Measurements from ENCODE around the gene EXOG.

DNA sequence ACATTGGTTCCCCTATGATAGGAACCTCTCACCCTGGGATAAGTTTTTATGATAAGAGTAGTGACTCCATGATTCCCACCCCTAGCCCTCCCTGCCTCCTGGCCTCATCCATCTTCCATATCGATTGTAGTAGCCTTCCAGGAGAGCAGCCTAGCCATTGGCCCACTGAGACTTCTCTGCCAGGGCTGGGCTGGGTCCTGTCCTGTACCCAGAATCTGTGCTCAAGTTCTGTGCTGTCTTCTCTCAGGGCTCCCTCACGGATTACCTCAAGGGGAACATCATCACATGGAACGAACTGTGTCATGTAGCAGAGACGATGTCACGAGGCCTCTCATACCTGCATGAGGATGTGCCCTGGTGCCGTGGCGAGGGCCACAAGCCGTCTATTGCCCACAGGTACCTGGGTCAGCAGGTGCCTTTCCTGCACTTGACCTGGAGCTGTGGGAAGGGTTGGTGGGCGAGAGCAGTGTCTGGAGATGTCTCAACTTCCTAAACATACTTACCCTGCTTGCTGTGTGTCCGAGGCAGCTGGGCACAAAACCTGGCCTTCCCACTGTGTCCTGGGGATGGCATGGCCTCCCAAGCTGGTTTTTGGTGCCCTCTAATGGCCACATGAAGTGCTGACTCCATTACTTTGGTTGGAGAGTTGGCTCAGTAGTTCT, 16.6 kb upstream of the EXOG start:
- no peak for TF ChIP-seq YY1 (IDR thresholded peaks at IDR 0.05; ENCODE audit: insufficient read depth, insufficient read length)
- no peak for TF ChIP-seq SUZ12 (IDR thresholded peaks at IDR 0.05; ENCODE audit: extremely low read depth, insufficient read depth, insufficient read length)
- TF ChIP-seq ZNF274 (IDR thresholded peaks at IDR 0.05; ENCODE audit: low read depth, low read length): no peak
